Sigmoid colon (tissue), 4 donors: ENCODE measurements around the gene PDE7B.
"Not testable (repeated sequence)": the region's sequence is repeated elsewhere in the genome, so short reads cannot be mapped to it uniquely, and the experiment has no call there.

Experiments used
- CTCF ChIP-seq, 4 experiments: fragments of 450-650 bp in 3 of 4; fragments of 200-600 bp in 1 of 4; IDR thresholded peaks; one replicate each; pipeline ENCODE4 v1.5.1; 2016 to 2019; ENCODE audit warnings: antibody characterized with exemption in 4 of 4, mild to moderate bottlenecking in 3 of 4, moderate library complexity in 2 of 4
- POLR2AphosphoS5 ChIP-seq, 4 donors: sonication (generic); formaldehyde crosslinking; IDR thresholded peaks; one replicate each; pipeline ENCODE4 v1.6.1; 2017; ENCODE audit warnings: antibody characterized with exemption in 4 of 4

DNA sequence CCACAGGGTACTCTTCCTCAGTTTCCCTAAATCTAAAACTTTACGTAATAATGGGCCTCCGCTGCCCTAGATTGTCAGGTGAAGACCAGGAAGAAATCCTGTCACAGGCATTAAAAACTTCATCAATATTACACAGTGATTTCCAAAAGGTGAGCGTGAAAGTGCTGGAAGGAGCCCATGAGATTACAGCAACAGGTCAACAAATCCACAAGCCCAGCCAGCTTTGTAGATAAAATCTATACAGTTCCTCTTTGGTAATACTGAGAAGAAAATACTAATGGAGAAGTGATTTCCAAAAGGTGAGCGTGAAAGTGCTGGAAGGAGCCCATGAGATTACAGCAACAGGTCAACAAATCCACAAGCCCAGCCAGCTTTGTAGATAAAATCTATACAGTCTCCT lies 254.3 kb downstream of the PDE7B start:
- not testable (repeated sequence) for TF ChIP-seq POLR2AphosphoS5, CTCF (IDR thresholded peaks at IDR 0.05)
